AG10803 (cell line): ENCODE results near the gene PPP1R1C.

ENCODE experiments used
- DNase-seq: peaks from one replicate; pipeline ENCODE4 v3.0.0; 2010; ENCODE audit warnings: low read depth
- H3K4me3 ChIP-seq: 2 replicates; pipeline ENCODE4 v1.5.1; 2011; ENCODE audit warnings: mild to moderate bottlenecking, low read length, control low read depth
- TF ChIP-seq, protein P1 (sequence below): conservative IDR thresholded peaks from 2 replicates; pipeline ENCODE4 v1.5.1; 2011; ENCODE audit warnings: mild to moderate bottlenecking, low read length, control low read depth, inconsistent platforms

Gene PPP1R1C

DNA sequence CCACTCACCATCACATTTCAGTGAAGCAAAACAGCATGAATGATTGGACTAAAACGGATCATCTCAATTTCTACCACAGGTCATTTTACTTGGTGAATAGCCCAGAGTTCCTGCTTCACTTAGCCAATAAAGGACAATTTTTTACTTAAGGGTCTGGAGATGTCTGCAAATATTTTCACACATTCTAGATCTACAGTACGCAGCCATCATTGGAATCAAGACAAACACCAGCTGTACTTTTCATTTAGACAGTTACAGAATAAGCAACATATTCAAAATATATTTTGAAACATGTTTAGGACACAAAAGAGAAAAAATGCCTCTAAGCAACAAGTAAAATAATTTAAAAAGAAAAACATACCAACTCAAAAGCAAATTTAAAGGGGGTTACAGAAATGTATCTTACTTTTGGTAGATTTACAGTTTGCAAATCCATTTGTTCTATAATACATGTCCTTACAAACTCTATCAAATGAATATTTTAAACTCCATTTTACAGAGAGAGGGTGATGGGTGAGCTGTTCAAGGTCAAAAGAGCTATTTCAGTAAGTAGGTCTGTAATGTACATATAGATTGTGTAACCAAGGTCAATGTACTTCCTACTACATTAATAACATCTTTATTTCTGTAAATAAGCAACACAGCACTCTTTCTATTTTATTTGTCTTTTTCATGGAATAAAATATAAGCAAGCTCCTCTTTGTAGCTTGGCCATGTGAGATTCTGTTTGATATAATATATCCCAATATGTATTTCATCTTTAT, 13.4 kb downstream of the PPP1R1C start:
- no peak for DNase-seq
- TF ChIP-seq, protein P1, sequence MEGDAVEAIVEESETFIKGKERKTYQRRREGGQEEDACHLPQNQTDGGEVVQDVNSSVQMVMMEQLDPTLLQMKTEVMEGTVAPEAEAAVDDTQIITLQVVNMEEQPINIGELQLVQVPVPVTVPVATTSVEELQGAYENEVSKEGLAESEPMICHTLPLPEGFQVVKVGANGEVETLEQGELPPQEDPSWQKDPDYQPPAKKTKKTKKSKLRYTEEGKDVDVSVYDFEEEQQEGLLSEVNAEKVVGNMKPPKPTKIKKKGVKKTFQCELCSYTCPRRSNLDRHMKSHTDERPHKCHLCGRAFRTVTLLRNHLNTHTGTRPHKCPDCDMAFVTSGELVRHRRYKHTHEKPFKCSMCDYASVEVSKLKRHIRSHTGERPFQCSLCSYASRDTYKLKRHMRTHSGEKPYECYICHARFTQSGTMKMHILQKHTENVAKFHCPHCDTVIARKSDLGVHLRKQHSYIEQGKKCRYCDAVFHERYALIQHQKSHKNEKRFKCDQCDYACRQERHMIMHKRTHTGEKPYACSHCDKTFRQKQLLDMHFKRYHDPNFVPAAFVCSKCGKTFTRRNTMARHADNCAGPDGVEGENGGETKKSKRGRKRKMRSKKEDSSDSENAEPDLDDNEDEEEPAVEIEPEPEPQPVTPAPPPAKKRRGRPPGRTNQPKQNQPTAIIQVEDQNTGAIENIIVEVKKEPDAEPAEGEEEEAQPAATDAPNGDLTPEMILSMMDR = no peak
- H3K4me3 ChIP-seq = no peak overlapping the region

- no peak for DNase-seq
- TF ChIP-seq, protein P1 = no peak
- H3K4me3 ChIP-seq = no peak overlapping the region
Measured at GRCh38 chr2:181999911-182000310, 14.3 kb downstream of the PPP1R1C start.

GRCh38 chr2:182004945-182005520, 19.4 kb downstream of the PPP1R1C start:
- H3K4me3 ChIP-seq = no peak overlapping the region
- TF ChIP-seq, protein P1 = no peak
- DNase-seq = no peak

DNA sequence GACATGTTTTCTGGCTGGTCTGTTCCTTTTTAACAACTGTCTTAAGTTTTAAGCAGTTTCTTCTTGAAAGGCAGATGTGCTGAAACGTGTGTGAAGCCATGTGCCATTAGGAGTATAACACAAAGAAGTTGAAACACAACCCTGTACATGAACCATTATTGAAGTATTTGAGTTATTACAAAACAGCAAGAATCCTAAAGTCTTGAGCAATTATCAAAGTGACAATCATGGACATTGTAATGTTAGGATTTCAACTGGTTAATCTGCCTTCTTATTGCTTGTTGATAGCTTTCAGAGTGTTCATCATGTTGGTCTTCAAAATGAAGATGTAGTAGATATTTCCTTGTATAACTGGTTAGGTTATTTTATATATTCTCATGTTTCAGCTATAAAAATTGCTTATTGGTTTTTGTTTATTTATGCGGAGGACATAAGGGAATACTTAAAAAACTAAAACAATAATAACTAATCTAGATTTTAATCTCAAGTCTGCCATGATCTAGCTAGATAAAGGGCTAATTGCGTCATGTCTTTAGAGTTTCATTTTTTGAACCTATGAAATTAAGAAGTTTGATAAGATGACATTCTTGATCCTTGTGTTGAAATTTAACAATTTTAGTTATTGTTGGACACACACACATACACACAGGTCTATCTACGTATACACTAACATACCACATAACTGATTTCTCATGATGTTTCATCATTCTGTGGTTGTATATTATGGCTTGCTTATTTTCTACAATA, 21.1 kb downstream of the PPP1R1C start:
- no peak overlapping the region for H3K4me3 ChIP-seq
- DNase-seq = no peak
- TF ChIP-seq, protein P1 = no peak

- TF ChIP-seq, protein P1 = no peak
- H3K4me3 ChIP-seq = no peak overlapping the region
- DNase-seq = no peak
Measured at GRCh38 chr2:182014284-182014683, 28.6 kb downstream of the PPP1R1C start.

GRCh38 chr2:182015334-182016109, 29.9 kb downstream of the PPP1R1C start:
- no peak for DNase-seq
- no peak overlapping the region for H3K4me3 ChIP-seq
- TF ChIP-seq, protein P1 = no peak
